Neural cell (in vitro differentiated cells): ENCODE results near the gene IL17RC. TPM values are rescaled to one million over a fixed set of nuclear protein-coding genes. Genes with fewer than 3 reads are reported as not detected.

Experiments used
- H2AFZ ChIP-seq: fragments of 200-600, 300-800 bp; sonication (generic), shearing (Covaris generic); 2 replicates; pipeline ENCODE4 v1.6.0; 2014; ENCODE audit warnings: low read depth, mild to moderate bottlenecking, antibody characterized with exemption, low read length, moderate library complexity
- H3F3A ChIP-seq: fragments of 200-600 bp; shearing (Covaris generic); 2 replicates; pipeline ENCODE4 v1.6.1; 2016; ENCODE audit warnings: mild to moderate bottlenecking, moderate library complexity, mixed read lengths, antibody characterized with exemption, low read length; ENCODE audit not compliant: insufficient read depth, poor library complexity, severe bottlenecking
- H3K27ac ChIP-seq: fragments of 200-600, 300-800 bp; sonication (generic), shearing (Covaris generic); 2 replicates; pipeline ENCODE4 v1.5.1; 2014; ENCODE audit warnings: mild to moderate bottlenecking, low read length, moderate library complexity
- H3K27me3 ChIP-seq: fragments of 300-800, 200-600 bp; sonication (generic), shearing (Covaris generic); 2 replicates; pipeline ENCODE4 v1.6.0; 2014; ENCODE audit warnings: mild to moderate bottlenecking, low read depth, low read length, moderate library complexity; ENCODE audit not compliant: insufficient read depth
- H3K36me3 ChIP-seq: fragments of 300-800, 200-600 bp; sonication (generic), shearing (Covaris generic); 2 replicates; pipeline ENCODE4 v1.5.1; 2014; ENCODE audit warnings: mild to moderate bottlenecking, antibody characterized with exemption, low read length, moderate library complexity; ENCODE audit not compliant: insufficient read depth
- H3K4me2 ChIP-seq: fragments of 300-800, 200-600 bp; sonication (generic), shearing (Covaris generic); 2 replicates; pipeline ENCODE4 v1.6.0; 2014; ENCODE audit warnings: mild to moderate bottlenecking, low read length
- H3K4me3 ChIP-seq: fragments of 300-800, 200-600 bp; sonication (generic), shearing (Covaris generic); 2 replicates; pipeline ENCODE4 v1.5.1; 2014; ENCODE audit warnings: mild to moderate bottlenecking, low read length, moderate library complexity
- H3K79me2 ChIP-seq: fragments of 200-600 bp; shearing (Covaris generic); replicated peaks from 2 replicates; pipeline ENCODE4 v1.6.0; 2014; ENCODE audit warnings: mild to moderate bottlenecking, low read length, moderate library complexity; ENCODE audit not compliant: insufficient read depth
- H3K9ac ChIP-seq: fragments of 300-800, 200-600 bp; sonication (generic), shearing (Covaris generic); 2 replicates; pipeline ENCODE4 v1.6.1; 2016; ENCODE audit warnings: mild to moderate bottlenecking, low read length, mixed read lengths
- H3K9me2 ChIP-seq: fragments of 200-600 bp; shearing (Covaris generic); 2 replicates; pipeline ENCODE4 v1.6.1; 2016; ENCODE audit warnings: mild to moderate bottlenecking, low read length, mixed read lengths; ENCODE audit not compliant: insufficient read depth
- H3K9me3 ChIP-seq: fragments of 200-600, 300-800 bp; sonication (generic), shearing (Covaris generic); 2 replicates; pipeline ENCODE4 v1.6.1; 2016; ENCODE audit warnings: mild to moderate bottlenecking, mixed run types, low read length, moderate library complexity, mixed read lengths
- H4K20me1 ChIP-seq: fragments of 200-600 bp; shearing (Covaris generic); 2 replicates; pipeline ENCODE4 v1.6.1; 2016; ENCODE audit warnings: mild to moderate bottlenecking, mixed run types; ENCODE audit not compliant: insufficient read depth
- EP300 ChIP-seq: fragments of 450-650 bp; conservative IDR thresholded peaks from 2 replicates; pipeline ENCODE4 v1.6.1; 2014; ENCODE audit warnings: antibody characterized with exemption, mild to moderate bottlenecking, moderate library complexity; ENCODE audit not compliant: poor library complexity, severe bottlenecking
- EZH2 ChIP-seq: fragments of 200-600, 300-800 bp; shearing (Covaris generic), sonication (generic); IDR thresholded peaks from 2 replicates; pipeline ENCODE4 v1.6.1; 2014; ENCODE audit warnings: antibody characterized with exemption, low read length, borderline replicate concordance, mild to moderate bottlenecking; ENCODE audit not compliant: insufficient read depth, poor library complexity, severe bottlenecking
- MXI1 ChIP-seq: fragments of 450-650 bp; conservative IDR thresholded peaks from 2 replicates; pipeline ENCODE4 v1.6.1; 2014; ENCODE audit warnings: antibody characterized with exemption, mild to moderate bottlenecking; ENCODE audit not compliant: poor library complexity, severe bottlenecking
- POLR2AphosphoS5 ChIP-seq: IDR thresholded peaks from 2 replicates; pipeline ENCODE4 v1.6.1; 2012
- RAD21 ChIP-seq: fragments of 450-650 bp; conservative IDR thresholded peaks from 2 replicates; pipeline ENCODE4 v1.6.1; 2014; ENCODE audit warnings: antibody characterized with exemption, mild to moderate bottlenecking, moderate library complexity
- SMC3 ChIP-seq: fragments of 450-650 bp; conservative IDR thresholded peaks from 2 replicates; pipeline ENCODE4 v1.6.1; 2014; ENCODE audit warnings: antibody characterized with exemption, mild to moderate bottlenecking, moderate library complexity; ENCODE audit not compliant: poor library complexity
- TAF1 ChIP-seq: IDR thresholded peaks from 2 replicates; pipeline ENCODE4 v1.6.1; 2012; ENCODE audit warnings: low read depth
- polyA minus RNA-seq: library from RNA; depleted of rRNA, polyadenylated mRNA; stranded (reverse); fragments of >200 nt; gene quantifications from 2 replicates; pipeline ENCODE4 v1.2.3, GENCODE V29; 2014
- polyA plus RNA-seq: library from polyadenylated mRNA; depleted of rRNA; stranded (reverse); fragments of >200 nt; gene quantifications from 2 replicates; pipeline ENCODE4 v1.2.3, GENCODE V29; 2014
- TF ChIP-seq, protein P1 (sequence below): IDR thresholded peaks from 2 replicates; pipeline ENCODE4 v1.6.1; 2012; ENCODE audit warnings: borderline replicate concordance
- TF ChIP-seq, protein P2 (sequence below): fragments of 450-650 bp; IDR thresholded peaks from 2 replicates; pipeline ENCODE4 v1.5.1; 2014; ENCODE audit warnings: antibody characterized with exemption, mild to moderate bottlenecking, moderate library complexity; ENCODE audit not compliant: poor library complexity, severe bottlenecking

IL17RC gene, protein sequence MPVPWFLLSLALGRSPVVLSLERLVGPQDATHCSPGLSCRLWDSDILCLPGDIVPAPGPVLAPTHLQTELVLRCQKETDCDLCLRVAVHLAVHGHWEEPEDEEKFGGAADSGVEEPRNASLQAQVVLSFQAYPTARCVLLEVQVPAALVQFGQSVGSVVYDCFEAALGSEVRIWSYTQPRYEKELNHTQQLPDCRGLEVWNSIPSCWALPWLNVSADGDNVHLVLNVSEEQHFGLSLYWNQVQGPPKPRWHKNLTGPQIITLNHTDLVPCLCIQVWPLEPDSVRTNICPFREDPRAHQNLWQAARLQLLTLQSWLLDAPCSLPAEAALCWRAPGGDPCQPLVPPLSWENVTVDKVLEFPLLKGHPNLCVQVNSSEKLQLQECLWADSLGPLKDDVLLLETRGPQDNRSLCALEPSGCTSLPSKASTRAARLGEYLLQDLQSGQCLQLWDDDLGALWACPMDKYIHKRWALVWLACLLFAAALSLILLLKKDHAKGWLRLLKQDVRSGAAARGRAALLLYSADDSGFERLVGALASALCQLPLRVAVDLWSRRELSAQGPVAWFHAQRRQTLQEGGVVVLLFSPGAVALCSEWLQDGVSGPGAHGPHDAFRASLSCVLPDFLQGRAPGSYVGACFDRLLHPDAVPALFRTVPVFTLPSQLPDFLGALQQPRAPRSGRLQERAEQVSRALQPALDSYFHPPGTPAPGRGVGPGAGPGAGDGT
- polyA plus RNA-seq (0.54 TPM in 1 of 2 replicates, not detected in the other), polyA minus RNA-seq (not detected in 2 replicates)

DNA sequence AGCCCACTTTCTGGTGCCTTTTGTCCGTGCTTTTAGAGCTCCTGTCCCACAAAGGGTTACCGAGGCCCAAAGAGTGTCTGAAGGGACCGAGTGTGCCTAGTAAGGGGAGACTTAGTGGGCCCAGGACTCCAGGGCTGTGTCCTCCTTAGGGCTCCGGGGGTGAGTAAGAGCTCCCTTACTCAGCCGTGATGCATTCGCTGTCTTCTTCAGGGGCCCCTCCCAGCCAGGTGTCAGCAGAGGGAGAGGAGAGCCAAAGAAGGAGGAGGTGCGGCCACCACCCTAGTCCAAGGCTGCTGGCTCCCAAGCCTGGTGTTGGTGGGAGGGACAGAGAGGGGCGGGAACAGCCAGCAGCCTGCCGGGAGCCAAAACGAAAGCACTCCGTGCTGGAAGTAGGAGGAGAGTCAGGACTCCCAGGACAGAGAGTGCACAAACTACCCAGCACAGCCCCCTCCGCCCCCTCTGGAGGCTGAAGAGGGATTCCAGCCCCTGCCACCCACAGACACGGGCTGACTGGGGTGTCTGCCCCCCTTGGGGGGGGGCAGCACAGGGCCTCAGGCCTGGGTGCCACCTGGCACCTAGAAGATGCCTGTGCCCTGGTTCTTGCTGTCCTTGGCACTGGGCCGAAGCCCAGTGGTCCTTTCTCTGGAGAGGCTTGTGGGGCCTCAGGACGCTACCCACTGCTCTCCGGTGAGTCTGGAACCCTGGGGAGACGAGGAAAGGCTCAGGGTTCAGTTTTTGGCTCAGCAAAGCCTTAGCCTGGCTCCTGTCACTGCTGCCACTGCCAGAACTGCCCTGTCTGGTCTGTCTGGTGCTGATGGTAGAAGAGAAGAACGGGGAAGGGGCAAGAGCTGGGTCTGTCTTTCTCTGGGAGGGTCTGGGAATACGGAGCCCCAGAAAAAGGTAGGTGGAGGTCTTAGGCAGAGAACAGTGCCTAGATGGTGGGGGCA is at the start of gene IL17RC:
Gene IL17RC (plus strand): TSS at position 365 of the 947 bp plus-strand sequence. CDS start 218 bp downstream, at position 583.
- no peaks in the 10 kb centered on the region for H3K9me2 ChIP-seq
- no peaks in the 10 kb centered on the region for H4K20me1 ChIP-seq
- H2AFZ ChIP-seq: no peak within 1 kb of the TSS
- H3K36me3 ChIP-seq: no peaks in the 10 kb centered on the region
- H3K4me2 ChIP-seq: no peak within 1 kb of the TSS
- H3K79me2 ChIP-seq: no peaks in the 10 kb centered on the region
- H3K27ac ChIP-seq: no peak within 1 kb of the TSS
- H3K4me3 ChIP-seq: peak within 1 kb of the TSS; percentile 62
- peaks cover 16% of the 10 kb centered on the region for H3K27me3 ChIP-seq
- H3K9ac ChIP-seq: peak within 1 kb of the TSS; percentile 45
- no peaks in the 10 kb centered on the region for H3K9me3 ChIP-seq
- TF ChIP-seq, protein P1, sequence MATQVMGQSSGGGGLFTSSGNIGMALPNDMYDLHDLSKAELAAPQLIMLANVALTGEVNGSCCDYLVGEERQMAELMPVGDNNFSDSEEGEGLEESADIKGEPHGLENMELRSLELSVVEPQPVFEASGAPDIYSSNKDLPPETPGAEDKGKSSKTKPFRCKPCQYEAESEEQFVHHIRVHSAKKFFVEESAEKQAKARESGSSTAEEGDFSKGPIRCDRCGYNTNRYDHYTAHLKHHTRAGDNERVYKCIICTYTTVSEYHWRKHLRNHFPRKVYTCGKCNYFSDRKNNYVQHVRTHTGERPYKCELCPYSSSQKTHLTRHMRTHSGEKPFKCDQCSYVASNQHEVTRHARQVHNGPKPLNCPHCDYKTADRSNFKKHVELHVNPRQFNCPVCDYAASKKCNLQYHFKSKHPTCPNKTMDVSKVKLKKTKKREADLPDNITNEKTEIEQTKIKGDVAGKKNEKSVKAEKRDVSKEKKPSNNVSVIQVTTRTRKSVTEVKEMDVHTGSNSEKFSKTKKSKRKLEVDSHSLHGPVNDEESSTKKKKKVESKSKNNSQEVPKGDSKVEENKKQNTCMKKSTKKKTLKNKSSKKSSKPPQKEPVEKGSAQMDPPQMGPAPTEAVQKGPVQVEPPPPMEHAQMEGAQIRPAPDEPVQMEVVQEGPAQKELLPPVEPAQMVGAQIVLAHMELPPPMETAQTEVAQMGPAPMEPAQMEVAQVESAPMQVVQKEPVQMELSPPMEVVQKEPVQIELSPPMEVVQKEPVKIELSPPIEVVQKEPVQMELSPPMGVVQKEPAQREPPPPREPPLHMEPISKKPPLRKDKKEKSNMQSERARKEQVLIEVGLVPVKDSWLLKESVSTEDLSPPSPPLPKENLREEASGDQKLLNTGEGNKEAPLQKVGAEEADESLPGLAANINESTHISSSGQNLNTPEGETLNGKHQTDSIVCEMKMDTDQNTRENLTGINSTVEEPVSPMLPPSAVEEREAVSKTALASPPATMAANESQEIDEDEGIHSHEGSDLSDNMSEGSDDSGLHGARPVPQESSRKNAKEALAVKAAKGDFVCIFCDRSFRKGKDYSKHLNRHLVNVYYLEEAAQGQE: no peak
- TF ChIP-seq TAF1 (no peak), EZH2 (no peak), SMC3 (no peak), EP300 (no peak)
- H3F3A ChIP-seq: no peaks in the 10 kb centered on the region

DNA sequence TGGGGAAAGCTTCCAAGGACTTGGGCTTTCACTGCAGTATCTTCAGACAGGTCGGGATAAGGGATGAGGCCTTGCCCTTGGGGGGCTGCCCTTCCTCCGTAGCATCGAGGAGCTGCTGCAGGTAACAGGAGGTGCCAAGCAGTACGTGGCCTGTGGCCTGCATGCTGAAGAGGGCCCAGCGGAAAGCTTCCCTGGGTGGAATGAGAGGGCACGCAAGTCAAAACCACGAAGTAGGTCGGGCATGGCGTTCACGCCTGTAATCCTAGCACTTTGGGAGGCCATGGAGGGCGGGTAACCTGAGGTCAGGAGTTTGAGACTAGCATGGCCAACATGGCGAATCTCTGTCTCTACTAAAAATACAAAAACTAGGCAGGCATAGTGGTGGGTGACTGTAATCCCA is 49.8 kb upstream of the IL17RC start:
- H4K20me1 ChIP-seq: no peaks in the 10 kb centered on the region
- H3K4me3 ChIP-seq: no peak overlapping the region
- no peaks in the 10 kb centered on the region for H3F3A ChIP-seq
- no peak overlapping the region for H3K9ac ChIP-seq
- no peak overlapping the region for H3K27ac ChIP-seq
- H3K27me3 ChIP-seq: no peaks in the 10 kb centered on the region
- no peaks in the 10 kb centered on the region for H3K36me3 ChIP-seq
- no peak overlapping the region for H3K4me2 ChIP-seq
- H2AFZ ChIP-seq: no peak overlapping the region
- no peaks in the 10 kb centered on the region for H3K9me3 ChIP-seq
- no peaks in the 10 kb centered on the region for H3K79me2 ChIP-seq
- H3K9me2 ChIP-seq: no peaks in the 10 kb centered on the region
- TF ChIP-seq, protein P2, sequence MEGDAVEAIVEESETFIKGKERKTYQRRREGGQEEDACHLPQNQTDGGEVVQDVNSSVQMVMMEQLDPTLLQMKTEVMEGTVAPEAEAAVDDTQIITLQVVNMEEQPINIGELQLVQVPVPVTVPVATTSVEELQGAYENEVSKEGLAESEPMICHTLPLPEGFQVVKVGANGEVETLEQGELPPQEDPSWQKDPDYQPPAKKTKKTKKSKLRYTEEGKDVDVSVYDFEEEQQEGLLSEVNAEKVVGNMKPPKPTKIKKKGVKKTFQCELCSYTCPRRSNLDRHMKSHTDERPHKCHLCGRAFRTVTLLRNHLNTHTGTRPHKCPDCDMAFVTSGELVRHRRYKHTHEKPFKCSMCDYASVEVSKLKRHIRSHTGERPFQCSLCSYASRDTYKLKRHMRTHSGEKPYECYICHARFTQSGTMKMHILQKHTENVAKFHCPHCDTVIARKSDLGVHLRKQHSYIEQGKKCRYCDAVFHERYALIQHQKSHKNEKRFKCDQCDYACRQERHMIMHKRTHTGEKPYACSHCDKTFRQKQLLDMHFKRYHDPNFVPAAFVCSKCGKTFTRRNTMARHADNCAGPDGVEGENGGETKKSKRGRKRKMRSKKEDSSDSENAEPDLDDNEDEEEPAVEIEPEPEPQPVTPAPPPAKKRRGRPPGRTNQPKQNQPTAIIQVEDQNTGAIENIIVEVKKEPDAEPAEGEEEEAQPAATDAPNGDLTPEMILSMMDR: no peak
- no peak for TF ChIP-seq EZH2
- TF ChIP-seq, protein P1: no peak
- TF ChIP-seq TAF1: no peak
- no peak for TF ChIP-seq MXI1
- TF ChIP-seq POLR2AphosphoS5: no peak
- TF ChIP-seq RAD21: no peak
- TF ChIP-seq EP300: no peak
- no peak for TF ChIP-seq SMC3
